Heart right ventricle (tissue), 16 donors: ENCODE measurements around the gene SLC41A3. TPM values are rescaled to one million over a fixed set of nuclear protein-coding genes. Genes with fewer than 3 reads are reported as not detected.

Source experiments
- ATAC-seq, 8 donors: fragments of 200-7000 bp; cut with Tn5 transposase; one replicate each; pipeline ENCODE4 v1.9.1; 2020; ENCODE audit warnings: mild to moderate bottlenecking in 8 of 8, moderate library complexity in 8 of 8, moderate number of reproducible peaks in 1 of 8
- DNase-seq, 2 donors: peaks; one replicate each; pipeline ENCODE4 v3.0.0-alpha.2; 2020
- H3K27ac ChIP-seq, 10 donors: fragments of 200-600 bp; sonication (generic) in 2 of 10; one replicate each; pipeline versions ENCODE4 v1.5.0 to v1.8.0; 2020 to 2022; ENCODE audit warnings: mild to moderate bottlenecking in 3 of 10
- H3K27me3 ChIP-seq, 7 donors: fragments of 200-600 bp; one replicate each; pipeline ENCODE4 v1.8.0; 2021 to 2022; ENCODE audit warnings: mild to moderate bottlenecking in 2 of 7
- H3K36me3 ChIP-seq, 9 donors: fragments of 200-600 bp; sonication (generic) in 1 of 9; one replicate each; pipeline versions ENCODE4 v1.5.0 to v1.8.0; 2020 to 2022; ENCODE audit warnings: mild to moderate bottlenecking in 2 of 9
- H3K4me1 ChIP-seq, 9 donors: fragments of 200-600 bp; sonication (generic) in 1 of 9; one replicate each; pipeline versions ENCODE4 v1.5.0 to v1.8.0; 2020 to 2022; ENCODE audit warnings: mild to moderate bottlenecking in 4 of 9
- H3K4me3 ChIP-seq, 10 donors: fragments of 200-600 bp; sonication (generic) in 2 of 10; one replicate each; pipeline versions ENCODE4 v1.5.0 to v1.8.0; 2020 to 2022; ENCODE audit warnings: mild to moderate bottlenecking in 7 of 10, moderate library complexity in 2 of 10
- H3K9me3 ChIP-seq, 11 donors: fragments of 200-600 bp in 10 of 11; sonication (generic) in 2 of 11; one replicate each; pipeline versions ENCODE4 v1.5.0 to v1.8.0; 2013 to 2022; ENCODE audit warnings: mild to moderate bottlenecking in 2 of 11, control low read depth in 1 of 11, moderate library complexity in 1 of 11
- WGBS, 2 donors: extraction: QIAGEN DNeasy Blood & Tissue Kit; methylation state at CpG; one replicate each; pipeline ENCODE4 v1.1.7; 2013; ENCODE audit warnings: inconsistent platforms in 1 of 2; 5-methylcytosine and 5-hydroxymethylcytosine counted together
- intact Hi-C, 10 donors: fragments of 100-400 bp; cut with DNase I; formaldehyde crosslinking; loops; one replicate each; pipeline versions ENCODE4 v1.11.1 to v1.14.2; 2022
- polyA plus RNA-seq, 2 donors: library from polyadenylated mRNA; stranded (reverse); fragments of 200-250 nt; gene quantifications; one replicate each; pipeline ENCODE4 v1.2.3, GENCODE V29; 2013
- total RNA-seq, 10 donors: library from RNA; stranded (reverse); fragmentation: NEBNext Ultra II Directional in 3 of 10; extraction: Animal tissue kit (Norgen Biotek cat#: 25700) in 3 of 10; gene quantifications; one replicate each; pipeline versions ENCODE4 v1.2.1 to v1.2.4, GENCODE V29; 2021 to 2023
- TF ChIP-seq, protein P1 (sequence below), 9 donors: fragments of 200-600 bp; sonication (generic) in 2 of 9; IDR thresholded peaks; one replicate each; pipeline versions ENCODE4 v1.5.0 to v1.8.0; 2021 to 2022; ENCODE audit warnings: antibody characterized with exemption in 9 of 9, mild to moderate bottlenecking in 5 of 9, moderate library complexity in 1 of 9
- donor health status: Arrhythmogenic right ventricular cardiomyopathy.
- donor health status: ischemic (EF 13 %, LVEDD 7.1; RV severe dilation, severe dysfunction).
- donor health status: healthy with polysubstance abuse.
- donor health status: DM: no; HTN: yes; CAD: no.
- donor health status: DM: no; HTN: no; CAD: no.
- donor health status: ischemic (EF 25% LVEDD 6.9; RV normal size, moderate dysfunction).
- donor health status: ischemic (EF 25% LVEDD 5.7; RV mildly dilated, moderate dysfunction).
- donor health status: healthy.
- donor health status: DM: yes; HTN: yes; CAD: no.
- donor health status: Ischemic cardiomyopathy.
- donor health status: ischemic (EF 35%, LVEDD 5.7; RV mildly dilated, moderate dysfunction).
- donor health status: nonischemic (EF 11% LVEDD 7.7; RV severe dilation, severe dysfunction).
- donor health status: DM: yes; HTN: yes; CAD: no.
- donor health status: PGD.
- donor health status: ischemic (EF 29% LVEDD 5.4; RV normal size, mild dysfunction).
- donor health status: nonischemic (EF 23%, LVEDD 6.1; RV moderate dilation, normal function).

SLC41A3 gene
- total and polyA plus RNA-seq, 12 donors, result 28.6 to 49.5 (median 40.1) TPM

DNA sequence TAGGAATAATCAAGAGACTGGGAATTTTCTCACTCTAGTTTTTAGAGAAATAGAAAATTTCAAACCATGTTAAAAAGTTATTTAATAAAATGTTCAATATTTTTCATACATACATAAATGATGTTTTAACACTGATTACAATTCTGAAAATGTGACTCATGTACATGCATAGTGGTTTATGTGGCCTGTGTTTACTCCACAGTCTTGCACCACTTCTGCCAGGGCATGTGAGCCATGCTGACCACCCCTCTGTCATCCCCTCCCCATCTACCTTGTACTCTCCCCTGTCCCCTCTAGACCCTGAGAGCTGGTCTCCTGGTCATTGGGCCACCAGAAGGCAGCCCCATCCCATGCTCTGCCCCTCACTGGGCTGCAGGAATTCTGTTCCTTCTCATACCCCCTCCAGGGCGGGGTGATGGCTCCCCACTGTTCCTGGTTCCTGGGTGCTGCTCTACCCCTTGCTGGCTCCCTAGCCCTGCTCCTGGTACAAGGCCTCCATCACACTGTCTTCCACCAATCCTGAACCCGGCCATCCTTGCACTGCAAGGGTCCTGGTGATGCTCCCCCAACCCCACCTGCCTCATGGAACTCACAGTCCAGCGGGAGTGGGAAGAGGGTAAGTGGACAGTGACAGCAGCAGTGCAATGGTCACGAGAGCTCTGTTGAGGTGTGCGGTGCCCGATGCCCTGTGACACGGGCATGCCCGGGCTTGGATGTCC, 24.2 kb upstream of the SLC41A3 start:
- H3K4me3 ChIP-seq, result no peak overlapping the region
- TF ChIP-seq, protein P1, sequence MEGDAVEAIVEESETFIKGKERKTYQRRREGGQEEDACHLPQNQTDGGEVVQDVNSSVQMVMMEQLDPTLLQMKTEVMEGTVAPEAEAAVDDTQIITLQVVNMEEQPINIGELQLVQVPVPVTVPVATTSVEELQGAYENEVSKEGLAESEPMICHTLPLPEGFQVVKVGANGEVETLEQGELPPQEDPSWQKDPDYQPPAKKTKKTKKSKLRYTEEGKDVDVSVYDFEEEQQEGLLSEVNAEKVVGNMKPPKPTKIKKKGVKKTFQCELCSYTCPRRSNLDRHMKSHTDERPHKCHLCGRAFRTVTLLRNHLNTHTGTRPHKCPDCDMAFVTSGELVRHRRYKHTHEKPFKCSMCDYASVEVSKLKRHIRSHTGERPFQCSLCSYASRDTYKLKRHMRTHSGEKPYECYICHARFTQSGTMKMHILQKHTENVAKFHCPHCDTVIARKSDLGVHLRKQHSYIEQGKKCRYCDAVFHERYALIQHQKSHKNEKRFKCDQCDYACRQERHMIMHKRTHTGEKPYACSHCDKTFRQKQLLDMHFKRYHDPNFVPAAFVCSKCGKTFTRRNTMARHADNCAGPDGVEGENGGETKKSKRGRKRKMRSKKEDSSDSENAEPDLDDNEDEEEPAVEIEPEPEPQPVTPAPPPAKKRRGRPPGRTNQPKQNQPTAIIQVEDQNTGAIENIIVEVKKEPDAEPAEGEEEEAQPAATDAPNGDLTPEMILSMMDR (IDR thresholded peaks at IDR 0.05), result no peak
- no peak for ATAC-seq
- peaks cover 0 to 11% (median 0%) of the 10 kb centered on the region in 9 donors for H3K36me3 ChIP-seq
- 94 to 96% methylated on average over 8 of the region's 8 CpGs for WGBS, 2 donors
- H3K27ac ChIP-seq, result no peak overlapping the region
- H3K9me3 ChIP-seq, result no peaks in the 10 kb centered on the region
- H3K27me3 ChIP-seq, result no peaks in the 10 kb centered on the region
- intact Hi-C loops, result no loop called here
- DNase-seq, result no peak
- H3K4me1 ChIP-seq, result peaks cover 0 to 7% (median 3%) of the 10 kb centered on the region in 9 donors

DNA sequence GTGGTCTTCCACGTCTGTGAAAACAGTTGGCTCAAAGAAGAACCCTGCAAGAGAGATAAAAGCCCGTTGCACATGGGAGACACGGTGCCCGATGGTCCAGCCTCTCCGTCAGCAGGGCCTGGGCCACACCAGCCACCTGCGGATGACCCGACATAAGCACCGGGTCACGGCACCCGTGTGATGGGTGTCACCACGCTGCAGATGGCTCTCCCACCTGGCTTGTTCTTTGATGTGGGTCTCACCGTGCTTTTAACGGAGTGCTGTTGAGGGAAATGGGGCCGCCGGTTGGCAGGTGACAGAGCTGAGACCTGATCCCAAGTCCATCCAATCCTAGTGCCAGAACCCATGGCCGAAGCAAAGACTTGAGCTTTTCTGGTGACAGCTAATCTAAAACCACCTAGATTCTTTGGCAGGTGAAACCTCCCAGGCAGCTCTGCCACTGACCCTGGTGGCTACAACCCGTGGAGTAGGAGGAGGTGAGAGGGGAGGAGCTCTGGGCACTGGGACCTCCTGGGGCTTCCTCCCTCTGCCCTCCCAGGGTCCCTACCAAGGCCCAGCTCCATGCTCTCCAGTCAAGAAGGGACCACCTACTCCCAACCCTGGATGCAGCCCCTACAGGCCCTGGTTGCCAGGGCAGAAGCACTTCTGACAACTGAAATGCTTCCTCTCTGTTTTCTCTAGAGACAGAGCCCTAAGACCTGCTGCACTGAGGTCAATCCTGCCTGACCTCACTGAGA, 23.4 kb upstream of the SLC41A3 start:
- no peak for ATAC-seq
- Histone ChIP-seq H3K4me3 (no peak overlapping the region), H3K9me3 (no peaks in the 10 kb centered on the region), H3K27ac (no peak overlapping the region), H3K36me3 (peaks cover 0 to 11% (median 0%) of the 10 kb centered on the region in 9 donors), H3K4me1 (peaks cover 2 to 14% (median 10%) of the 10 kb centered on the region in 9 donors), H3K27me3 (no peaks in the 10 kb centered on the region)
- 91 to 93% methylated on average over 17 of the region's 17 CpGs for WGBS, 2 donors
- intact Hi-C loops, result no loop called here
- no peak for DNase-seq
- TF ChIP-seq, protein P1 (IDR thresholded peaks at IDR 0.05), result no peak

DNA sequence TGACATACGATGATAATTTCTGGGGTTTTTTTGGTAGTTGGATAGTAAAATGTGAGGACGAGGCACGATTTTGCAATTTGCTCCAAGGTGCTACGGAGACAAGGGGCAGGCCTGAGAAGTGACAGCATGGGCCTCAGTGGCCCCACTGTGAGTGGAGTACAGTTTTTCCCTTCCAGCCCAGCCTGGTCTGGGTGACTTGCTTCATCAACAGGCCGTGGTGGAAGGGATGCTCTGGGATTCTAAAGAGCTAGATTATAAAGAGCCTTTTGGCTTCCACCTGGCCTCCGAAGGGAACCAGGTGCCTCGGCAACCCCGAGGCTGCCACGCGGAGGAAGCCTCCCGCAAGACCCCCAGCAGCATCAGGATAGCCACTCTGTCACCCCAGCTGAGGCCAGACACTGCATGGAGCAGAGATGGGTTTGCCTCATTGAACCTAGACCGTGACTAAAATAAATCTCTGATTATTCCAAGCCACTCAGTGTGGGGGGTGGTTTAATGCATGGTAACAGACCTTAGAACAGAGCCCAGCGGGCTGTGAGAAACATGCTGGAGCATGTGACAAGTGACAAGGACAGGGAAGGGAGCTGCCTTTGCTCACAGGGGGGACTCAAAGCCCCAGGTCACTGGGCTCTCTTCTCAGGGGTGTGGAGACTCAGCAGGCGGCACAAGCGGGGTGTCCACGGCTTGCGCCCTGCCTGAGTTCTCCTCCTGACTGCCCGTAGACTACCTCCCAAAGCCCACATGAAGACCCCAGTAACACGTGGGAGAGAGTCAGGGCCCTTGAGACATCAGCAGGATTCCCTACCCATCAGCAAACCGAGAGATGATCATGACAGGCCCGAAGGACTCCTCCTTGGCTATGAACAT, 22.6 kb upstream of the SLC41A3 start:
- Histone ChIP-seq H3K4me3 (no peak overlapping the region), H3K4me1 (peaks cover 5 to 22% (median 13%) of the 10 kb centered on the region in 9 donors), H3K36me3 (peaks cover 0 to 11% (median 0%) of the 10 kb centered on the region in 9 donors), H3K9me3 (no peaks in the 10 kb centered on the region), H3K27me3 (no peaks in the 10 kb centered on the region), H3K27ac (no peak overlapping the region)
- TF ChIP-seq, protein P1 (IDR thresholded peaks at IDR 0.05), result no peak
- intact Hi-C loops, result no loop called here
- no peak for ATAC-seq
- 91 to 93% methylated on average over 21 of the region's 21 CpGs for WGBS, 2 donors
- no peak for DNase-seq

DNA sequence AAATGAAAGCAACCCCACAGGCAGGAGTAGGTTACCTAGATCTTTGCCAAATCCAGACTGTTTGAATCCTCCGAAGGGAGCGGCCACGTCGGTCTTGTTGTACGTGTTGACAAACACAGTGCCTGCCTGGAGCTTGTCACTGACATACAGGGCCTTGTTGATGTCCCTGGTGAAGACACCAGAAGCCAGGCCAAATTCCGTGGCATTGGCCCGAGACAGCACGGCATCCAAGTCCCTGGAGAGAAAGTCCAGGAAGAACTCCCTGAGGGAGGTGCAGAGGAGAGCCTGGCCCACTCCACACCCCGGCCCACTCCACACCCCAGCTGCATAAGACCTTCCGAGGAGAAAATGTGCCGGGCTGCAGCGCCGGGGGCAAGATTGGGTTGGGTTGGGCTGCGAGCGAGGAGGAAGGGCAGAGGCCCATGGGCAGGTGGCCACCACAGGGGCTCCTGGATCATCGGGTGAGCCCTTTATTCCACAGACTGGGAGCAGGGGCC, 21.8 kb upstream of the SLC41A3 start:
- Histone ChIP-seq H3K4me3 (no peak overlapping the region), H3K27ac (no peak overlapping the region), H3K27me3 (no peaks in the 10 kb centered on the region), H3K36me3 (peaks cover 0 to 11% (median 0%) of the 10 kb centered on the region in 9 donors), H3K9me3 (no peaks in the 10 kb centered on the region), H3K4me1 (peaks cover 9 to 31% (median 18%) of the 10 kb centered on the region in 9 donors)
- DNase-seq, result no peak
- WGBS, 2 donors, result 87 to 92% methylated on average over 16 of the region's 16 CpGs
- ATAC-seq, result no peak
- TF ChIP-seq, protein P1 (IDR thresholded peaks at IDR 0.05), result no peak
- intact Hi-C loops, result no loop called here
